ENCODE measurements around the gene EFNA1. TPM values are rescaled to one million over a fixed set of nuclear protein-coding genes. Genes with fewer than 3 reads are reported as not detected.
A peak's percentile ranks its signal among the peaks of the same experiment; 100 is the strongest.

Gene EFNA1
- total and polyA plus RNA-seq, 2 of the 13 experiments (the other 11 are each of a cell fraction or from before 2014, with no cell fraction given) = 81.8 to 874 TPM

GRCh38 chr1:155084722-155085503, 42.8 kb upstream of the EFNA1 start (continued):
- TF ChIP-seq RERE (CRISPR knock-in tag; IDR thresholded peaks at IDR 0.05; ENCODE audit: low read depth) = peak; percentile 39; the same call in 1 of the 2 replicates
- TF ChIP-seq ZIK1 (CRISPR knock-in tag; IDR thresholded peaks at IDR 0.05; ENCODE audit: borderline replicate concordance, low read depth) = peak; percentile 84; the same call in 1 of the 2 replicates
- peak; percentile 67 for TF ChIP-seq ZFX (CRISPR knock-in tag; IDR thresholded peaks at IDR 0.05; ENCODE audit: low read depth)
- no peak for TF ChIP-seq TMF1 (CRISPR knock-in tag; IDR thresholded peaks at IDR 0.05; ENCODE audit: low read depth)
- no peak for TF ChIP-seq HOXD1 (CRISPR knock-in tag; IDR thresholded peaks at IDR 0.05)
- TF ChIP-seq ZNF691 (CRISPR knock-in tag; IDR thresholded peaks at IDR 0.05; ENCODE audit: borderline replicate concordance, low read depth) = peak; percentile 58; the same call in 1 of the 2 replicates
- TF ChIP-seq TOE1 (CRISPR knock-in tag; IDR thresholded peaks at IDR 0.05) = no peak
- 0 out of 2 replicates have a peak, but pooled peaks have one; percentile 55 for TF ChIP-seq ZNF232 (CRISPR knock-in tag; IDR thresholded peaks at IDR 0.05; ENCODE audit: borderline replicate concordance)
- TF ChIP-seq HCFC1 (IDR thresholded peaks at IDR 0.05; ENCODE audit: low read depth, low read length) = no peak
- no peak for TF ChIP-seq ZNF30 (CRISPR knock-in tag; IDR thresholded peaks at IDR 0.05)
- TF ChIP-seq ZNF362 (CRISPR knock-in tag; IDR thresholded peaks at IDR 0.05; ENCODE audit: borderline replicate concordance) = 0 out of 2 replicates have a peak, but pooled peaks have one; percentile 34
- TF ChIP-seq ZNF414 (CRISPR knock-in tag; IDR thresholded peaks at IDR 0.05) = 0 out of 2 replicates have a peak, but pooled peaks have one; percentile 54
- no peak for TF ChIP-seq ZBTB38 (CRISPR knock-in tag; IDR thresholded peaks at IDR 0.05)
- peak; percentile 49; the same call in 1 of the 2 replicates for TF ChIP-seq SMAD3 (CRISPR knock-in tag; IDR thresholded peaks at IDR 0.05)
- peak; percentile 69; the same call in 1 of the 2 replicates for TF ChIP-seq NAIF1 (CRISPR knock-in tag; IDR thresholded peaks at IDR 0.05; ENCODE audit: borderline replicate concordance)
- peak; percentile 78; the same call in 1 of the 2 replicates for TF ChIP-seq HNRNPL (IDR thresholded peaks at IDR 0.05; ENCODE audit: low read depth, low read length)
- TF ChIP-seq ZNF580 (CRISPR knock-in tag; IDR thresholded peaks at IDR 0.05; ENCODE audit: borderline replicate concordance, low read depth) = peak; percentile 81
- 0 out of 2 replicates have a peak, but pooled peaks have one; percentile 6 for TF ChIP-seq ZNF292 (CRISPR knock-in tag; IDR thresholded peaks at IDR 0.05; ENCODE audit: borderline replicate concordance, low read depth)
- TF ChIP-seq ZNF331 (CRISPR knock-in tag; IDR thresholded peaks at IDR 0.05) = peak; percentile 60; the same call in 1 of the 2 replicates

Data from HepG2 (cell line).